Activated T-helper 2 cell treated with anti-CD3 and anti-CD28 coated beads, Interferon-gamma antibody, Interleukin-2, Interleukin-4, amounts not matched to agents 10 μg/mL and 5 μg/mL and 100 μg/mL, durations not matched to agents 14 hours and 24 hours and 36 hours (primary cell): ENCODE data around the gene MYO1H. TPM values are rescaled to one million over a fixed set of nuclear protein-coding genes. Genes with fewer than 3 reads are reported as not detected.
"Not testable (repeated sequence)": the region's sequence is repeated elsewhere in the genome, so short reads cannot be mapped to it uniquely, and the experiment has no call there.

Experiments
- DNase-seq: peaks from one replicate; pipeline ENCODE4 v3.0.0; 2021; ENCODE audit warnings: low spot score
- H3K27ac Mint-ChIP-seq: one replicate; pipeline ENCODE4 v1.8.0; 2021; ENCODE audit warnings: mixed read lengths
- H3K27me3 Mint-ChIP-seq: one replicate; pipeline ENCODE4 v1.8.0; 2021; ENCODE audit warnings: low read depth, mixed read lengths
- H3K36me3 Mint-ChIP-seq: one replicate; pipeline ENCODE4 v1.8.0; 2021; ENCODE audit warnings: low read depth, mixed read lengths
- H3K4me1 Mint-ChIP-seq: one replicate; pipeline ENCODE4 v1.8.0; 2021; ENCODE audit warnings: low read depth, mixed read lengths
- H3K4me3 Mint-ChIP-seq: one replicate; pipeline ENCODE4 v1.8.0; 2021; ENCODE audit warnings: low read depth, mild to moderate bottlenecking, moderate library complexity, mixed read lengths
- H3K9me3 Mint-ChIP-seq: one replicate; pipeline ENCODE4 v1.8.0; 2021; ENCODE audit warnings: mixed read lengths
- intact Hi-C: fragments of 100-400 bp; cut with micrococcal nuclease; formaldehyde crosslinking; loops from one replicate; pipeline ENCODE4 v1.15.1; 2023
- total RNA-seq: library from RNA; stranded (reverse); gene quantifications from 2 replicates; pipeline ENCODE4 v1.2.3, GENCODE V29; 2022

Gene MYO1H
- total RNA-seq, 1 donor from 2014 or later: not detected

DNA sequence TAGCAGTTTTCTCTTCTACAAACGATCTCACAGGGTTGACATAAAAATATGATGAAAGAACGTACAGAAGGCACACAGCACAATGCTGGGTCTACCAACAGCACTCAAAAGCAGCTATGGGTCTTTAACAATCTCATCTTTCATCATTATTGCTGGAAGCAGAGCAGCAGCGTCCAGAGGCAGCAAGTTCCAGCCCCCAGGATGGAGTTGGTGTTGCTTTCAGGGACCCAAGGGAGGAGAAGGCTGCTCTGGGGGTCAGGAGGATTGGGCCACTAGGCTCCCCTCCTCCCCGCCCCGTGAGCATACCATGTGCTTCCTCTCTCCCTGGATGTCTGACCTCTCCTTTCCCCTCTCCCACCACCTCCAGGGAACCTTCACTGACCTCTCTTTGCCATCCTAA is 116.1 kb downstream of the MYO1H start:
- Mint-ChIP-seq H3K4me1 (peaks cover 30% of the 10 kb centered on the region), H3K4me3 (no peak overlapping the region), H3K27ac (no peak overlapping the region), H3K27me3 (no peaks in the 10 kb centered on the region), H3K36me3 (peaks cover 31% of the 10 kb centered on the region), H3K9me3 (no peaks in the 10 kb centered on the region)
- no peak for DNase-seq
- intact Hi-C loops: no loop called here

DNA sequence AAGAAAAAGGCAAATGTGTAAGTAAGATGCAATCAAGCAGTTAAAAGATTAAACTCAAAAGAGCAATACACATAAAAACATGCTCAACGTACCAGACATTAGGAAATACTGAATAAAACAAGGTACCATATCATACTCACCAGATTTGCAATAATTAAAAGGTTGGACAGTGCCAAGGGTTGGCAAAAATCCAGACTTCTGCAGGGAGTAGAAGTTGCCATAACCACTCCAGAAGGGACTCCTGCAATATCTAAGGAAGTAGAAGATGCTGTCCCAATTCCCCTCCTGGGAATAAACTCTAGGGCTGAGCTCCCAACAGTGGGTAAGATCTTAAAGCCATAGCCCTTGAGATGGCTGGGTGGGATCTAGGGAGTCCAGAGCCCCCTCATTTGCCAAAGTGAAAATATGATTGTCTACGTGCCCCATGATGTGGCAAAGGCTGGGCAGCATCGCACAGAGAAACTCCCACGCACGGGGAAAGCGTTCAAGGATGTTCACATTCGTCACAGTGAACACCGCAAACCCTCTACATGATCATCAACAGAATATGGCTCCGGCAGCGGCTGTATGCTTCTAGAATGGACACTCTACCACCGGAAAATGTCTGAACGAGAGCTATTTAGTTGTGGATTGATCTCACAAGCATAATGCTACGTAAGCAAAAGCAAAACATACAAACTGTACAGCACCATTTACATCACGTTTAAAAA is 117.1 kb downstream of the MYO1H start:
- intact Hi-C loops: no loop called here
- Mint-ChIP-seq H3K27ac (no peak overlapping the region), H3K9me3 (no peaks in the 10 kb centered on the region), H3K4me1 (peaks cover 24% of the 10 kb centered on the region), H3K4me3 (no peak overlapping the region), H3K27me3 (no peaks in the 10 kb centered on the region), H3K36me3 (peaks cover 31% of the 10 kb centered on the region)
- no peak for DNase-seq

DNA sequence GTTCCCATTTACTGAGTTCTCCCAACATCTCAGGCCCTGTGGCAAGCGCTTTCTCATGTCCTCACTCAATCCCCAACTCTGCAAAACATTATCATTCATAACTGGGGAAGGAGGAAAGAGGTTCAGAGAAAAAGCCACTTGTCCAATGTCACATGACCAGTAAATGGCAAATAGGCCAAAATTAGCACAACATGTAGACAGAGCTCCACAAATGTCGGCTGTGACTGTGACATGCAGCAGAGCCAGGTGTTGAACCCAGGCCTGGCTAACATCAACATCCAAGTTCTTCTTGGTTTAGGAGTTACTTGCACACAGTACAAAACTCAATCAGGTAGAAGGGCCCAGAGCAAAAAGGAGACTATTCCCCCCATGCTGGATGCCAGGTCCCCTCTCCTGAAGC is 118.6 kb downstream of the MYO1H start:
- intact Hi-C loops: no loop called here
- H3K4me3 Mint-ChIP-seq: no peak overlapping the region
- peaks cover 19% of the 10 kb centered on the region for H3K4me1 Mint-ChIP-seq
- DNase-seq: no peak
- H3K27ac Mint-ChIP-seq: no peak overlapping the region
- no peaks in the 10 kb centered on the region for H3K9me3 Mint-ChIP-seq
- no peaks in the 10 kb centered on the region for H3K27me3 Mint-ChIP-seq
- H3K36me3 Mint-ChIP-seq: peaks cover 34% of the 10 kb centered on the region

DNA sequence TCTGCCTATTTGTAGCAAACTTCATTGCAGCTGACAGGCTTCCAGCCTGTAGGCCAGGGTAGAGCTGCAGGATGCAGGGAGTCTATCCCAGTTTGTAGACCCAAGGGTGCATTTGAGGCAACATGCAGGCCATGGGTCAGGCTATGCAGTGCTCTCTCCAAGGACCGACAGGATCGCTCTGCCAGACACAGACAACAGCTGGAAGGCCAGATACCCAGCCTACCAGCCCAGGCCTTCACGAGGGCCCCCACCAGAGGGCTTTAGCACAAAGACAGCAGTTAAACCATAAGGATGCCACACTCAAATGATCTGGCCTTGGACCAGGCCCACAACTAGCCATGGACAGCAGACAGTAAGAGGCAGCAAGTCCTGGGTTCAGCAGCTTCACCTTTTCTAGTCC is 119.1 kb downstream of the MYO1H start:
- intact Hi-C loops: no loop called here
- Mint-ChIP-seq H3K4me1 (peaks cover 16% of the 10 kb centered on the region), H3K4me3 (no peak overlapping the region), H3K9me3 (no peaks in the 10 kb centered on the region), H3K27ac (no peak overlapping the region), H3K36me3 (peaks cover 31% of the 10 kb centered on the region), H3K27me3 (no peaks in the 10 kb centered on the region)
- no peak for DNase-seq

DNA sequence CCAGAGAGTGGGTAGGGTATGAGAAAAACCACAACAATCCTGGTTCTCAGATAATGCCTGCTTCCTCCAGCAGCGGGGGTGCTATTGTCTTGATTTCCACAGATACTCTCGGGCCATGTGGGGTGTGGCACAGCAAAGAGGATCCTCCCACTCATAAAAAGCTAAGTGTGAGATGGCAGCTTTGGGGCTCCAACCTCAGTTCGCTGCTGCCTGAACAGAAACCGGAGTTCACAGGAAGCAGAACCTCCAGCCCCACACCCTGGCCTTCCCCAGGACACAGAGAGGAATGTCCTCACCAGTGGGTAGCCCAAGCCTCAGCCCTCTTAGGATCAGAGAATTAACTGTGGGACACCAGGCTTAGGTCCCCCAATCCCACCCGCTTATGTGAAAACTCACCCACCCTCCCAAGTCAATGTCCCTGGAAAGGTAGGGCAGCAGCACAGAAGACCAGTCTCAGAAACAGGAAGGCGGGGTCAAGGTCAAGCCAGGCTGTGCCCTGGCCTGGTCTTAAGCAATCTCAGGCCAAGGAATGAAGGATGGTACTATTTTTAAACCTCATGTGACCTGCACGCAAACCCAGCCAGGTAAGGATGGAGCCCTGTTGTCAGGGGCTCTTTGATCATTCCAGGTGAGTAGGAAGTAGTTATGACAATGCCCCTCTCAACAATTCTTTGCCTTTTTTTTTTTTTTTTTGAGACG is 120.4 kb downstream of the MYO1H start:
- H3K4me1 Mint-ChIP-seq: peaks cover 15% of the 10 kb centered on the region
- H3K36me3 Mint-ChIP-seq: peaks cover 29% of the 10 kb centered on the region
- H3K9me3 Mint-ChIP-seq: no peaks in the 10 kb centered on the region
- no peaks in the 10 kb centered on the region for H3K27me3 Mint-ChIP-seq
- H3K4me3 Mint-ChIP-seq: no peak overlapping the region
- H3K27ac Mint-ChIP-seq: no peak overlapping the region
- no peak for DNase-seq
- intact Hi-C loops: no loop called here

DNA sequence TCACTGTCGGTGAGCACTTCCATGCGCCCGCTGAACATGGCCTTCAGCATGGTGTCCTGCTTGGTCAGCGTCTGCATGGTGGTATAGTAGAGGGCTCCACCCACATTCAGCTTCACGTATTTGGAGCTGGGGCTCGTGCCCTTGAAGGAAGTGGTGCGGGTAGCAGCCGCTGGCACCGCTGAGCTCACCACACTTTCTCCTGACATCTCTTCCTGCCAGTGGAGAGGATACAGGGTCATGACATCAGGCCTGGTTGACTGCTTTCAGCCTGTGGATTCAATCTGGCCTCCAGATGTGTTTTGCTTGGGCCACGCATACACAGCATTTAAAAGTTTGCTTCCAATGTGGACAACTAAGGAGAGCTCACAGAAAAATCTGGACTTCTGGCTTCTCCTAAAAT is 121.8 kb downstream of the MYO1H start:
- H3K4me1 Mint-ChIP-seq: peaks cover 4% of the 10 kb centered on the region
- no peak for DNase-seq
- H3K27ac Mint-ChIP-seq: no peak overlapping the region
- H3K4me3 Mint-ChIP-seq: no peak overlapping the region
- intact Hi-C loops: no loop called here
- H3K9me3 Mint-ChIP-seq: no peaks in the 10 kb centered on the region
- no peaks in the 10 kb centered on the region for H3K27me3 Mint-ChIP-seq
- H3K36me3 Mint-ChIP-seq: peaks cover 24% of the 10 kb centered on the region

DNA sequence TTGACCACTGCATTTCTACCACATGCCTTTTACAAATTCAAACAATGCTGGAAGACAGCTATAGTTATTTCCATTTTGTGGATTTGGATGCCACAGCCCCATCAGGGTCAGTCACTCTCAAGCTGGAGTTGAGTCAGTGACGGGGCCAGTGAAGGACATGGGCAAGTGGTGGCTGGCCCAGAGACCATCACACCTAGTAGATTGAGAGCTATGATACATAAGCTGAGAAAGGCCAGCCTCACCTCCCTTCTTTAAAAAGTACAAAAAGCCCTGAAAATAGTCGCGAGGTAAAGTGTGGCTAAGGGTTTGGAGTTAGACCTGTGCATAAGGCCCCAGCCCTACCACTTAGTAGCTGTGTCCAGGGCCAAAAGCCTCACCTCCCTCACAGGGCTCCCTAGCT is 125.3 kb downstream of the MYO1H start:
- Mint-ChIP-seq H3K27ac (no peak overlapping the region), H3K27me3 (no peaks in the 10 kb centered on the region), H3K9me3 (no peaks in the 10 kb centered on the region), H3K4me3 (no peak overlapping the region), H3K36me3 (peaks cover 27% of the 10 kb centered on the region), H3K4me1 (peaks cover 20% of the 10 kb centered on the region)
- intact Hi-C loops: no loop called here
- no peak for DNase-seq

DNA sequence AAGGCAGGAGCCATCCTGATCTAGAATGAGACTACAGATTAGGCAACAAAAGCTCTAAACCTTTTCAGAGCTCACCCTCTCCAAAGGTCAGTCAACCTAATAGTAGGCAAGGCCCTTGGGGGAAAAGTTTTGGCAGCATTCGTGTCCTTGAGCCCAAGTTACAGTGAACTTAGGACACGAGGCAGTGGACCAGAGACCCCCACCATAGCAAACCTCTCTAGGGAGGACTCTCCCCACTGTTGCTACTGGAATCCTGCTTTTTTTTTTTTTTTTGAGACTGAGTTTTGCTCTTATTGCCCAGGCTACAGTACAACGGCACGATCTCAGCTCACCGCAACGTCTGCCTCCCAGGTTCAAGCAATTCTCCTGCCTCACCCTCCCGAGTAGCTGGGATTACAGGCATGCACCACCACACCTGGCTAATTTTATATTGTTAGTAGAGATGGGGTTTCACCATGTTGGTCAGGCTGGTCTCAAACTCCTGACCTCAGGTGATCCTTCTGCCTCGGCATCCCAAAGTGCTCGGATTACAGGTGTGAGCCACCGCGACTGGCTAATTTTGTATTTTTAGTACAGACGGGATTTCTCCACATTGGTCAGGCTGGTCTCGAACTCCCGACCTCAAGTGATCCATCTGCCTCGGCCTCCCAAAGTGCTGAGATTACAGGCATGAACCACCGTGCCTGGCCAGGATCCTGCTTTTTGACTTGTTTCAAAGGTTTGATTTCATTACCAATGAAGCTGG is 126.0 kb downstream of the MYO1H start:
- H3K4me1 Mint-ChIP-seq: peaks cover 20% of the 10 kb centered on the region
- H3K4me3 Mint-ChIP-seq, H3K27me3 Mint-ChIP-seq, DNase-seq, H3K27ac Mint-ChIP-seq, intact Hi-C loops, H3K9me3 Mint-ChIP-seq: not testable (repeated sequence)
- peaks cover 23% of the 10 kb centered on the region for H3K36me3 Mint-ChIP-seq

DNA sequence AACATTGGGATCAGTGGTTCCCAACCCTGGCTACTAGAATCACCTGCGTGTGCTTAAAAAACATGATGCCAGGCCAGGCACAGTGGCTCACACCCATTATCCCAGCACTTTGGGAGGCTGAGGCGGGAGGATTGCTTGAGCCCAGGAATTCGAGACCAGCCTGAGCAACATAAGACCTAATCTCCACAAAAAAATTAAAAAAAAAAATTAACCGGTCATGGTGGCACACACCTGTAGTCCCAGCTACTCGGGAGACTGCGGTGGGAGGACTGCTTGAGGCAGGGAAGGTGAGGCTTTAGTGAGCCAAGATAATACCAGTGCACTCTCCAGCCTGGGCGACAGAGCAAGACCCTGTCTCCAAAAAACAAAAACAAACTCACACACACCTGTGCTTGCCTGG is 127.4 kb downstream of the MYO1H start:
- intact Hi-C loops: loop anchor here (5.0 kb wide), 1 partner anchor 43 kb away; no protein-coding TSS in a partner anchor
- no peak overlapping the region for H3K4me3 Mint-ChIP-seq
- H3K4me1 Mint-ChIP-seq: peaks cover 32% of the 10 kb centered on the region
- peaks cover 14% of the 10 kb centered on the region for H3K36me3 Mint-ChIP-seq
- no peak for DNase-seq
- no peak overlapping the region for H3K27ac Mint-ChIP-seq
- no peaks in the 10 kb centered on the region for H3K27me3 Mint-ChIP-seq
- H3K9me3 Mint-ChIP-seq: no peaks in the 10 kb centered on the region

DNA sequence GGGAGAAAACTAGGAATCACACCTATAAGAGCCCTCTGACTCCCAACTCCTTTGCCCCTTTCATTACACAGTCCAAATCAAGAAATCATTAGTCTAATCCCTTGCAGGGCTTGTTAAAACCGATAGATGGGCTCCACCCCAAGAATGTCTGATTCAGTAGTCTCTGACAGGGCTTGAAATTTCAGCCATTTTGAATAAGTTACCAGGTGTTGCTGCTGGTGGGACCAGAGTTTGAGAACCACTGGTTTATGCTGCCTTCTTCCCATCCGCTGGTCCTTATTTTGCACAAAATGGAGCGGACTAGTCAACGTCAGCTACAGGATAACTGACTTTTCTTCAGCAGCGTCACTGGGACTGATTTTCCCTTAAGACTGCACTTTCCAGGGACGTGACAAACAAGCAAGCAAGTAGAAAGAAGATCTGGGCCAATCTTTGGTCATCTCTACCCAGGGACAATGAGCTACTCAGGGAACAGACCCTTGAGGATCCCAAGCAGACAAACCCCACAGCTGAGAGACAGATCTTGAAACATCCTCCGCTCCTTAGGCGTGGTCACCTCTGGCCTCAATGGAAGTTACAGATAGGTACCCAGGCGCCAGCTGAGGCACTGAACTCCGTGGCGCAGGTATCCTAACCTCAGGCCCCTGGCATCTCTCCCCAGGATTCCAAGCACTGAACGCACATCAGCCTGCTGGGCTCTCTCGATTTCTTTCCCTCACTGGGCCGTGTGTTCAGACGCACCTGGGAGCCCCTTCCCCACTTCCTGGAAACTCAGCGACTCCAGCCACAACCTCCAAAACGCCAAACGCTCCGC is 128.5 kb downstream of the MYO1H start:
- DNase-seq: no peak
- intact Hi-C loops: loop anchor here (2.0 to 5.0 kb wide), 2 partner anchors 44 to 97 kb away; partner anchors contain the start of genes MMAB and MVK
- H3K4me3 Mint-ChIP-seq: peak overlapping the region; percentile 99

DNA sequence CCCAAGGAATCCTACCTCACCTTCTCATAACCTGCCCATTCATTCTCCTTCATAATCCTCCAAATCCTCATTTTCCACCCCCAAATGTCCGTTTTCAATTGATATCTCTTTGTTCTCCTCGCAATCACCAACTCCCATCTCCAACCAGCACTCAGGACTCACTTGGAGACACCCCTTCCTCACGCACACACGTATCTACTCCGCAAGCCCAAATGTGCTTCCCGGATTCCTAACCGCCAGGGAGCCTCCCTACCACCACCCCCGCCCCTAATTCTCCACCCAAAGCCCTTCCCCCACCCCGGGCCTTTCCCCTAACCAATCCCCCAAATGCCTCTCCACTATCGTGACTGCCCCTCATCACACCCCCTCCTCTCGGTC is 129.1 kb downstream of the MYO1H start:
- intact Hi-C loops: loop anchor here (1.0 to 5.0 kb wide), 3 partner anchors 35 to 96 kb away; partner anchors contain the start of genes MMAB and MVK

More for the DNA sequence above, 128.5 kb downstream of the MYO1H start:
- H3K4me1 Mint-ChIP-seq: peaks cover 32% of the 10 kb centered on the region
- peaks cover 13% of the 10 kb centered on the region for H3K36me3 Mint-ChIP-seq
- no peaks in the 10 kb centered on the region for H3K9me3 Mint-ChIP-seq
- no peaks in the 10 kb centered on the region for H3K27me3 Mint-ChIP-seq
- peak overlapping the region; percentile 98 for H3K27ac Mint-ChIP-seq

More for the DNA sequence above, 129.1 kb downstream of the MYO1H start:
- Mint-ChIP-seq H3K36me3 (peaks cover 13% of the 10 kb centered on the region), H3K4me1 (peaks cover 32% of the 10 kb centered on the region), H3K27me3 (no peaks in the 10 kb centered on the region), H3K9me3 (no peaks in the 10 kb centered on the region), H3K4me3 (peak overlapping the region; percentile 99), H3K27ac (peak overlapping the region; percentile 98)
- no peak for DNase-seq
